ENCODE measurements around the gene KIF18A.

Gene KIF18A

DNA sequence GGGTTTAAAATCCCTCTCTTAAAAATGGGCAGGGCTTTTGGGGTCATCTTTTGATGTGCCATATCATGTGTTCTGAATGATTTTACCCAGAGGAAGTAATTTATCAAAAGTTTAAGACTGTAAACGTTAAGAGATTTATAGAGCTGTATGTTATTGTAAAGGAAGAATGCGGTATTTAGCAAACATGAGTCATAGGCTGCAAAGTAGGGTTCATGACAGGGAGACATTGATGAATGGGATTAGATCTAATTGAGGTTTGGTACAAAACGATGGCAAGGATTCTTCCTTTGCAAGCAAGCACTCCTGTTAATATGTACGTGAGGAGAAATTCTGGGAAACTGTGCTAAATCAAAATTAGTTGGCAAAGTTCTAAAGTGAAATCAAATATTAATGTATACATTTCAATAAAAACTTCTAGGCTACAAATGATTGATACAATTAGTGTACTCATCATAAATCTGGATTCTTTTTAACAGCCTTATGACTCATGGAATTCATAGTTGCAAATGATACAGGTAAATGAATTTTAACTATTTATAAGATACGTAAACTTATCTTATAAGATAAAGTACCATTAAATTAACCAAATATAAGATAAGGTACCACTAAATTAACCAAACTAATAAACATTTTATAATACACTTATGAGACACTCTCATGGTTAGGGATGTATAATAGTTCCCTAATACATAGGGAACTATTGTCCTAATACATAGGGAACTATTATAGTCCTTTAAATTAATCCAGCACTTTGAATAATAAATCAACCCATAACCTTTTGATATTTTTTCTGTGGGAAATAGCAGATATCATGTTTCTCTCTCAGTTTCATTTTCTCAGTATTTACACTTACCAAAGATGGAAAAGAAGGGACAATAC lies 58.4 kb downstream of the KIF18A start:
- Mint-ChIP-seq H3K4me3 (no peak overlapping the region), H3K36me3 (ENCODE audit: low read depth) (no peaks in the 10 kb centered on the region), H3K4me1 (peaks cover 5% of the 10 kb centered on the region), H3K27me3 (ENCODE audit: low read depth) (no peaks in the 10 kb centered on the region), H3K27ac (peak overlapping the region in 1 of 3 experiments; percentile 23), H3K9me3 (no peaks in the 10 kb centered on the region)
- TF ChIP-seq, protein P1, sequence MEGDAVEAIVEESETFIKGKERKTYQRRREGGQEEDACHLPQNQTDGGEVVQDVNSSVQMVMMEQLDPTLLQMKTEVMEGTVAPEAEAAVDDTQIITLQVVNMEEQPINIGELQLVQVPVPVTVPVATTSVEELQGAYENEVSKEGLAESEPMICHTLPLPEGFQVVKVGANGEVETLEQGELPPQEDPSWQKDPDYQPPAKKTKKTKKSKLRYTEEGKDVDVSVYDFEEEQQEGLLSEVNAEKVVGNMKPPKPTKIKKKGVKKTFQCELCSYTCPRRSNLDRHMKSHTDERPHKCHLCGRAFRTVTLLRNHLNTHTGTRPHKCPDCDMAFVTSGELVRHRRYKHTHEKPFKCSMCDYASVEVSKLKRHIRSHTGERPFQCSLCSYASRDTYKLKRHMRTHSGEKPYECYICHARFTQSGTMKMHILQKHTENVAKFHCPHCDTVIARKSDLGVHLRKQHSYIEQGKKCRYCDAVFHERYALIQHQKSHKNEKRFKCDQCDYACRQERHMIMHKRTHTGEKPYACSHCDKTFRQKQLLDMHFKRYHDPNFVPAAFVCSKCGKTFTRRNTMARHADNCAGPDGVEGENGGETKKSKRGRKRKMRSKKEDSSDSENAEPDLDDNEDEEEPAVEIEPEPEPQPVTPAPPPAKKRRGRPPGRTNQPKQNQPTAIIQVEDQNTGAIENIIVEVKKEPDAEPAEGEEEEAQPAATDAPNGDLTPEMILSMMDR (IDR thresholded peaks at IDR 0.05; ENCODE audit: unreplicated experiment in 3 of 3): no peak

DNA sequence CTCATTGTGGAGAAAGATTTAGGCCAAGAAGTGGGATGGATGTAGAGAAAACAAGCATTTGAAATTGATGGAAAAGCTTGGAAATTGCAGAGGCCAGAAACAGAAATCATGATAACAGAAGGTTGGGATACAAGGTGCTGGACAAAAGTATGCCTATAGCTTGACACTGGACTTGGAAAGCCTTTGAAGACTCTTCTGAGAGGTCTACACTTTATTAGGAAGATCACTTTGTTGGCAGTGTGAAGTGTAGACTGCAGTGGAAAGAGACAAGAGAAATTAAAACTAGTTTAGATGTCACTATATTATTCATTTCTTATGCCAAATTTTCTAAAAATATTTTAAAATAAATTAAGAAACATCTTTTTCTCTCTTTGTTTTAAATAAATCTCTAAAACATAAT lies 59.1 kb downstream of the KIF18A start:
- Mint-ChIP-seq H3K4me1 (peaks cover 5% of the 10 kb centered on the region), H3K27ac (peak overlapping the region in 1 of 3 experiments; percentile 3), H3K27me3 (ENCODE audit: low read depth) (no peaks in the 10 kb centered on the region), H3K9me3 (no peaks in the 10 kb centered on the region), H3K36me3 (ENCODE audit: low read depth) (no peaks in the 10 kb centered on the region), H3K4me3 (no peak overlapping the region)
- TF ChIP-seq, protein P1 (IDR thresholded peaks at IDR 0.05; ENCODE audit: unreplicated experiment in 3 of 3): no peak

DNA sequence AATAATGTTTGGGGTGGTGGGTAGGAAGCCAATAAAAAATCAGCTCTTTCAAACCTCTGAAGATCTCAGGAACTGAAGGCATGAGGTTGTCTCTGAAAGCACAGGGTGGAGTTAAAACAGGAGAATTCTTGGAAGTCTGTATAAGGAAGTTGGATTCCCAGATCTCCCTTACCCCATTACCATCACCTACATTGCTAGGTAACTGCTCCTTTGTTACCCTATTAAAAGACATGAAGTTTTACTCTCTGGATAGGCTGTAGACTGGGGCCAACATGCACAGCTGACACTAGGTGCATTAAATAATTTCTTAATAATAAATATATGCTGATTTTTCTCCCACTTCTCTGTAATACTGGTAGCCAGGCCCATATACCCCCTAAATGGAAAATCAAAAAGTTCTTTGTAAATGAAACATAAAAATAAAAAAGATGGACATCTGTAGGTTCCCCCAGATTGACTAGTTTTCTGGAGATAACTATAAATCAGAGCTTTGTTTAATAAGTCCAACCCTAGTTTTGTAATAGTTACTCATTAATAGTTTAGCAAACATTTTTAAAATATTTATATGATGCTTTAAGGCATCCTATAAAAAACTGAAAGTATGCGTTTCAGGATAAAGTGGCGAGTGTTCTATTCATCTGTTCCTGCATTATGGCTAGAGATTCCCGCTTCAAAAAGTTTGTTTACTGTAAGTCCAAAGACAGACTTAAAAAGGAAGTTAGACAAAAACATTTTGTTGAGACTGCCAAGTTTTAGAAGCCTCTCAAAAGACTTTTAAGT lies 63.8 kb downstream of the KIF18A start:
- no peak overlapping the region for H3K27ac Mint-ChIP-seq
- H3K36me3 Mint-ChIP-seq (ENCODE audit: low read depth): no peaks in the 10 kb centered on the region
- no peaks in the 10 kb centered on the region for H3K9me3 Mint-ChIP-seq
- peaks cover under 1% of the 10 kb centered on the region for H3K4me1 Mint-ChIP-seq
- H3K27me3 Mint-ChIP-seq (ENCODE audit: low read depth): no peaks in the 10 kb centered on the region
- TF ChIP-seq, protein P1 (IDR thresholded peaks at IDR 0.05; ENCODE audit: unreplicated experiment in 3 of 3): no peak
- no peak overlapping the region for H3K4me3 Mint-ChIP-seq

DNA sequence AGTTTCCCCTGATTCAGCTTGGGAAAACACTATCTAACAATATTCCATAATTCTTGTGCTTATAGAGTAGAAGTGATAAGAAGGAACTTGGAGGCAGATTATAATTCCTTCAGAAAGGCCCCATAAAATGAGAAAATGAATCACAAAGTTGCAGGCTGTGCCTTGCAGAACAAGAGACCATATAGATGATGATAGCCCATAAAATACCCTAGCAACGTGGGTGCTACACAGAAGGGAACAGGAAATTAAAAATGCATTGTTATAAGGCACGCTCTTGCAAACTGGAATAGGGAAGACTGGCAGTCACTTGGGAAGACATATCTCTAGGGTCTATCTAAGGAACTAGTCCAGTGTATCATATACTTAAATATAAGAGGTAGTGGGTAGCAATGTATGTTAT lies 67.6 kb downstream of the KIF18A start:
- Mint-ChIP-seq H3K27ac (no peak overlapping the region), H3K36me3 (ENCODE audit: low read depth) (peaks cover 9% of the 10 kb centered on the region), H3K27me3 (ENCODE audit: low read depth) (no peaks in the 10 kb centered on the region), H3K4me1 (no peaks in the 10 kb centered on the region), H3K9me3 (no peaks in the 10 kb centered on the region), H3K4me3 (no peak overlapping the region)
- TF ChIP-seq, protein P1 (IDR thresholded peaks at IDR 0.05; ENCODE audit: unreplicated experiment in 3 of 3): no peak

DNA sequence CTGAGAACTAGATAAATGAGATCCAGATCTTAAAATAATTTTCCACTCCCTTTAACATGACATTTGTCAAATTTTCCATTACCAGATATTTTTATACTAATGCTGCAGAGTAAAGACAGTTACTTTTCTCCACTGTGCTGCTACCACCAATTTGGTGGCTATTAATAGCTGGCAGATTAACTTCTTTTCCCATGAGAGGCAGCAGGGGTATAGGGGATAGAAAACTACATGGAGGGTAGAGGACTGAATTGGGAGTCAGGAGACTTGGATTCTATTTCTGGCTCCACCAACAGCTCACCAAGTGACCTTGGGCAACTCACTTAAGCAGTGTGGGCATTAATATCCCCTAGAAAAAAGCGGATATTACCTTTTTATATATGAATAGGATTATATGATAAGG lies 69.2 kb downstream of the KIF18A start:
- Mint-ChIP-seq H3K27me3 (ENCODE audit: low read depth) (no peaks in the 10 kb centered on the region), H3K27ac (no peak overlapping the region), H3K4me1 (no peaks in the 10 kb centered on the region), H3K4me3 (no peak overlapping the region), H3K36me3 (ENCODE audit: low read depth) (peaks cover 20% of the 10 kb centered on the region), H3K9me3 (no peaks in the 10 kb centered on the region)
- TF ChIP-seq, protein P1 (IDR thresholded peaks at IDR 0.05; ENCODE audit: unreplicated experiment in 3 of 3): no peak
